GM19328 (cell line): ENCODE results near the gene TOMM20.

Source experiments
- ATAC-seq: cut with Tn5 transposase; IDR thresholded peaks from one replicate; pipeline ENCODE4 v1.9.1; 2021; ENCODE audit warnings: mild to moderate bottlenecking, moderate library complexity; ENCODE audit not compliant: unreplicated experiment

TOMM20 gene

GRCh38 chr1:235068158-235069121 lies 60.2 kb downstream of the TOMM20 start:
- ATAC-seq: no peak

DNA sequence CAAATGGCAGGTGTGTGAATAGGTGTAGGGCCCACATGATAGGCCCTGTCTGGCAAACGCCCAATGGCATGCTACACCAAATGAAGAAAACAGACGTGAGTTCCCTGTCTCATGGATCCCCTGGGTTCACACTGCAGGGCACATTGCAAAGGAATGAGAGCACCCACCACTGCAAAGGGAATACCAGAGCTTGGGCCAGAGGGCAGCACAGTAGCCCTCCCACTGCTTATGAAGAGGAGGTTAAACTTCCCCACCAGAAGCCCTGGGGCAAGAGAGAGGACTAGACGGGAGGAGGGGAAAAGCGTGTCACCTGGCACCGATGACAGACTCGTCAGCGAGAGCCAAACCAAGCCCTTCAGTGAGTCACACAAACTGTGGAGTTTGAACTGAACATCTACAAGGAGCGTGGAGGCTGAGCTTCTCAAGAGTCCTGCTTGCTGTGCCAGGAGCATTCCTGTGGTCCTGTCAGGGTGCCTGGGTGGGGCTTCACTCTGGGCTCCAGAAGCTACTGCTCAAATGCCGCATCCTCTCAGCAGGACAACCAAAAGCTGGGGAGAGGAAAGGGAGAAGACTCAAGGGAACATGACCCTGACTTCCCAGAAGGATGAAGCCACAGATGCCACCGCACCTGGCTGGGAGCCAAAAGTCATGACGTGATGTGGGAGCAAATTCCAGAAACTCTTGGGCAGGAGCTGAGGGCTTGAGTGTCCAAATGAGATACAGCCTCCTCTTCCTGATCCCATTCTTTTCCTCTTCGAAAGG lies 61.1 kb downstream of the TOMM20 start:
- ATAC-seq: no peak

- no peak for ATAC-seq
Measured at GRCh38 chr1:235063068-235063765, 65.4 kb downstream of the TOMM20 start.

- ATAC-seq: no peak
Measured at GRCh38 chr1:235060607-235061470, 67.8 kb downstream of the TOMM20 start.
